Brain microvascular endothelial cell (primary cell): ENCODE data around the gene MAP3K5.

Source experiments
- DNase-seq: peaks from one replicate; pipeline ENCODE4 v3.0.0-alpha.2; 2020
- H3K27ac ChIP-seq: fragments of 250-450 bp; sonication (Bioruptor Pico); 2 replicates; pipeline ENCODE4 v1.5.1; 2020; ENCODE audit warnings: mild to moderate bottlenecking, moderate library complexity
- H3K27me3 ChIP-seq: fragments of 250-450 bp; sonication (Bioruptor Pico); replicated peaks from 2 replicates; pipeline ENCODE4 v1.5.1; 2020; ENCODE audit warnings: mild to moderate bottlenecking
- H3K36me3 ChIP-seq: fragments of 250-450 bp; sonication (Bioruptor Pico); replicated peaks from 2 replicates; pipeline ENCODE4 v1.5.1; 2020; ENCODE audit warnings: mild to moderate bottlenecking
- H3K4me3 ChIP-seq: 2 replicates; pipeline ENCODE4 v1.5.1; 2011; ENCODE audit warnings: low read depth, mild to moderate bottlenecking, control low read depth, low read length, moderate library complexity
- CTCF ChIP-seq: IDR thresholded peaks from 2 replicates; pipeline ENCODE4 v1.5.1; 2011; ENCODE audit warnings: low read depth, mild to moderate bottlenecking, moderate library complexity, low read length, control low read depth, inconsistent platforms; ENCODE audit errors: missing control alignments
- in situ Hi-C: cut with HindIII; loops from 2 replicates; pipeline ENCODE4 v1.10.0; 2017; ENCODE audit warnings: low sequenced_read_pairs, low pct_ligation_motif_present

MAP3K5 gene

GRCh38 chr6:136767103-136767502 is 25.2 kb downstream of the MAP3K5 start:
- in situ Hi-C loops: no loop called here
- no peaks in the 10 kb centered on the region for H3K27me3 ChIP-seq
- no peaks in the 10 kb centered on the region for H3K36me3 ChIP-seq
- TF ChIP-seq CTCF: no peak
- no peak for DNase-seq
- H3K4me3 ChIP-seq: no peak overlapping the region
- H3K27ac ChIP-seq: no peak overlapping the region

- H3K27me3 ChIP-seq: no peaks in the 10 kb centered on the region
- H3K36me3 ChIP-seq: no peaks in the 10 kb centered on the region
- no peak overlapping the region for H3K4me3 ChIP-seq
- H3K27ac ChIP-seq: no peak overlapping the region
- no peak for DNase-seq
- in situ Hi-C loops: no loop called here
- TF ChIP-seq CTCF: no peak
These were observed 26.0 kb downstream of the MAP3K5 start for GRCh38 chr6:136766274-136766673.

- Histone ChIP-seq H3K36me3 (no peaks in the 10 kb centered on the region), H3K4me3 (no peak overlapping the region), H3K27me3 (no peaks in the 10 kb centered on the region), H3K27ac (no peak overlapping the region)
- TF ChIP-seq CTCF: no peak
- in situ Hi-C loops: no loop called here
- no peak for DNase-seq
These were observed 27.7 kb downstream of the MAP3K5 start for GRCh38 chr6:136764517-136764993.

- Histone ChIP-seq H3K27ac (no peak overlapping the region), H3K27me3 (no peaks in the 10 kb centered on the region), H3K36me3 (no peaks in the 10 kb centered on the region), H3K4me3 (no peak overlapping the region)
- DNase-seq: no peak
- in situ Hi-C loops: no loop called here
- TF ChIP-seq CTCF: no peak
These were observed 28.4 kb downstream of the MAP3K5 start for GRCh38 chr6:136763716-136764516.

- Histone ChIP-seq H3K27ac (no peak overlapping the region), H3K36me3 (no peaks in the 10 kb centered on the region), H3K27me3 (no peaks in the 10 kb centered on the region), H3K4me3 (no peak overlapping the region)
- DNase-seq: no peak
- in situ Hi-C loops: no loop called here
- TF ChIP-seq CTCF: no peak
These were observed 29.0 kb downstream of the MAP3K5 start for GRCh38 chr6:136763255-136763654.
